Effector CD8-positive, alpha-beta T cell (primary cell): ENCODE results near the gene MAB21L1.

Experiments used
- DNase-seq: peaks from one replicate; lab custom pipeline; 2025; lab: John Stamatoyannopoulos, UW

Gene MAB21L1

GRCh38 chr13:35479706-35480105, 3.2 kb upstream of the MAB21L1 start:
- DNase-seq: no peak

- DNase-seq: no peak
Measured at GRCh38 chr13:35479038-35479492, 2.6 kb upstream of the MAB21L1 start.

GRCh38 chr13:35478271-35479037, 2.0 kb upstream of the MAB21L1 start:
- DNase-seq: no peak

GRCh38 chr13:35477386-35477946, 977 bp upstream of the MAB21L1 start:
- DNase-seq: no peak

- DNase-seq: no peak
Measured at GRCh38 chr13:35475212-35475959, 1.1 kb downstream of the MAB21L1 start.

GRCh38 chr13:35474496-35475211, 1.8 kb downstream of the MAB21L1 start:
- no peak for DNase-seq

- DNase-seq: no peak
Measured at GRCh38 chr13:35473802-35474201, 2.7 kb downstream of the MAB21L1 start.

- DNase-seq: no peak
Measured at GRCh38 chr13:35473206-35473775, 3.2 kb downstream of the MAB21L1 start.

GRCh38 chr13:35472323-35472881, 4.1 kb downstream of the MAB21L1 start:
- no peak for DNase-seq

GRCh38 chr13:35471706-35472322, 4.7 kb downstream of the MAB21L1 start:
- no peak for DNase-seq

- no peak for DNase-seq
Measured at GRCh38 chr13:35470671-35471661, 5.5 kb downstream of the MAB21L1 start.

- DNase-seq: no peak
Measured at GRCh38 chr13:35469806-35470525, 6.5 kb downstream of the MAB21L1 start.

- no peak for DNase-seq
Measured at GRCh38 chr13:35468195-35468594, 8.3 kb downstream of the MAB21L1 start.

- DNase-seq: no peak
Measured at GRCh38 chr13:35465371-35465770, 11.1 kb downstream of the MAB21L1 start.

- no peak for DNase-seq
Measured at GRCh38 chr13:35460061-35460460, 16.4 kb downstream of the MAB21L1 start.

GRCh38 chr13:35457258-35457657, 19.2 kb downstream of the MAB21L1 start:
- DNase-seq: no peak

GRCh38 chr13:35455022-35455421, 21.5 kb downstream of the MAB21L1 start:
- no peak for DNase-seq

- no peak for DNase-seq
Measured at GRCh38 chr13:35449821-35450220, 26.7 kb downstream of the MAB21L1 start.

GRCh38 chr13:35448465-35448864, 28.0 kb downstream of the MAB21L1 start:
- DNase-seq: no peak
